Body of pancreas (tissue), 4 donors: ENCODE measurements around the gene LSP1.

Experiments used
- POLR2A ChIP-seq, 3 donors: fragments of 450-650 bp; IDR thresholded peaks; one replicate each; pipeline ENCODE4 v1.6.1; 2016; ENCODE audit warnings: antibody characterized with exemption in 3 of 3, mild to moderate bottlenecking in 2 of 3
- TF ChIP-seq, protein P1 (sequence below), 7 experiments: fragments of 450-650 bp in 4 of 7; fragments of 200-600 bp in 3 of 7; sonication (generic) in 3 of 7; IDR thresholded peaks; one replicate each; pipeline ENCODE4 v1.5.1; 2016 to 2019; ENCODE audit warnings: antibody characterized with exemption in 7 of 7

GRCh38 chr11:1912289-1912878 lies 59.5 kb downstream of the LSP1 start:
- TF ChIP-seq POLR2A (IDR thresholded peaks at IDR 0.05) = no peak
- TF ChIP-seq, protein P1, sequence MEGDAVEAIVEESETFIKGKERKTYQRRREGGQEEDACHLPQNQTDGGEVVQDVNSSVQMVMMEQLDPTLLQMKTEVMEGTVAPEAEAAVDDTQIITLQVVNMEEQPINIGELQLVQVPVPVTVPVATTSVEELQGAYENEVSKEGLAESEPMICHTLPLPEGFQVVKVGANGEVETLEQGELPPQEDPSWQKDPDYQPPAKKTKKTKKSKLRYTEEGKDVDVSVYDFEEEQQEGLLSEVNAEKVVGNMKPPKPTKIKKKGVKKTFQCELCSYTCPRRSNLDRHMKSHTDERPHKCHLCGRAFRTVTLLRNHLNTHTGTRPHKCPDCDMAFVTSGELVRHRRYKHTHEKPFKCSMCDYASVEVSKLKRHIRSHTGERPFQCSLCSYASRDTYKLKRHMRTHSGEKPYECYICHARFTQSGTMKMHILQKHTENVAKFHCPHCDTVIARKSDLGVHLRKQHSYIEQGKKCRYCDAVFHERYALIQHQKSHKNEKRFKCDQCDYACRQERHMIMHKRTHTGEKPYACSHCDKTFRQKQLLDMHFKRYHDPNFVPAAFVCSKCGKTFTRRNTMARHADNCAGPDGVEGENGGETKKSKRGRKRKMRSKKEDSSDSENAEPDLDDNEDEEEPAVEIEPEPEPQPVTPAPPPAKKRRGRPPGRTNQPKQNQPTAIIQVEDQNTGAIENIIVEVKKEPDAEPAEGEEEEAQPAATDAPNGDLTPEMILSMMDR (IDR thresholded peaks at IDR 0.05) = no peak
